SHP77 (cell line): ENCODE results near the gene IRAK1.

ENCODE experiments used
- DNase-seq, 2 experiments: peaks; one replicate each; lab custom pipeline; 2025; lab: John Stamatoyannopoulos, UW

IRAK1 gene

DNA sequence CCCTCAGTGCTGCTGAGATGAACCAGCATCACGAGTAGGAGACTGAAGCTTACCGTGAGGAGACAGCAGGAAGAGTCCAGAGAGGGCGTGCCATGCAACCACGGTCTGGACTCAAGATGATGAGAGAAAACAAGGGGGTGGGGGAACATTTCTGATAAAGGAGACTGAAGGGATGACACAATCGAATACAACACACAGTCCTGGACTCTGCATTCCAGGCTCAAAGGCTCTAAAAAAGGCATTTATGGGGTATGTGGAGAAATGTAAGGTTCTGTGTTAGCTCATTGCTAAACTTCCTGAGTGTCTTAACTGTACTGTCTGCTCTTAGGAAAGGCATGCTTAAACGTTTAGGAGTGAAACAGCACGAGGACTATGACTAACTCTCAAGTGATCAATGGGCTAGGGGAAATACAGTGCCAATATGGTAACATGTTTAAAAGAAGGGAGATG lies 20.6 kb upstream of the IRAK1 start:
- DNase-seq, result no peak

DNA sequence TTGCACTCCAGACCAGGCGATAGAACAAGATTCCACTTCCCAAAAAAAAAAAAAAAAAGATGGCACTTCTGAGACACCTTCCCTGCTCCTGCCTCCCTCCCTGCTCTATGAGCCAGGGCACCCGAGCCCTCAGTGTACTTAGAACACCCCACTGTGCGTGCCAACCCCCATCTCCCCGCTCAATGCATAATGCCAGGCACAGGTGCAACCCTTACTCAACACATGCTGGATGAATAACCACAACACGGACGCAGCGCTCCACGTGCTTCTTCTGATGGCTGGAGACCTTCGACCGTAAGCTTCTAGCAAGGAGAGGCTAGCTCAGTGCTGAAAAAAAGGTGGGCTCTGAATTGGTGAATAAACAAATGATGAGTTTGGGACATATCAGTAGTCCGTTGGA lies 19.9 kb upstream of the IRAK1 start:
- DNase-seq, result no peak

DNA sequence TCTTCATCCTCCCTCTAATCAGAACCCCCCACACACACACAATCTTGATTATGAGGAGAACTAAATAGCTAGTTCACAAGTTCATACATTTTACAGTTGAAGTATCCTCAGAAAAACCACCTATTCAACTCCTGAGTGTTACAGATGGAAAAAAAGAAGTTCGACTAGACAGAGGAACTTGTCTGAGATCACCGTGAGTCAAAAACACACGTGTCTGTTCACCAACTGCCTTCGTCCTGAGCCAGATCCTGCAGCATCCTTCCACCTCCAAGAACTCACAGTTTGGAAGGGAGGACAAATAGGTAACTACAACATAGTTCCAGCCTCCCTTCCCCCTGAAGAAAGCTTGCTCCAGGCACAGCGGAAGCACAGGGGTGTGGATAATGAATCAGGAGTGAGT lies 19.0 kb upstream of the IRAK1 start:
- no peak for DNase-seq

DNA sequence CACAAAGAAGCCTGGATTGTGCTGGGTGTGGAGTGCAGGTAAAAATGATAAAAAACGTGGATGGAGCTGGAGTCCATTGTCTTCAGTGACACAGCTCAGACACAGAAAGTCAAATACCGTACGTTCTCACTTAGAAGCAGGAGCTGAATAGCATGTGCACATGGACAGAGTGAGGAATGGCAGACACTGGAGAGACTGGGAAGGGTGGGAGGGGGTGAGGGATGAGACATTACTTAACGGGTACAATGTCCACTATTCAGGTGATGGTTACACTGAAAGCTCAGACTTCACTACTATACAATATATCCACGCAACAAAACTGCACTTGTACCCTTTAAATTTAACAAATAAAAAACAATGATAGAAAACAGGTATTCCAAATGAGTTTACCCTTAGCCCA lies 18.1 kb upstream of the IRAK1 start:
- DNase-seq, result no peak

DNA sequence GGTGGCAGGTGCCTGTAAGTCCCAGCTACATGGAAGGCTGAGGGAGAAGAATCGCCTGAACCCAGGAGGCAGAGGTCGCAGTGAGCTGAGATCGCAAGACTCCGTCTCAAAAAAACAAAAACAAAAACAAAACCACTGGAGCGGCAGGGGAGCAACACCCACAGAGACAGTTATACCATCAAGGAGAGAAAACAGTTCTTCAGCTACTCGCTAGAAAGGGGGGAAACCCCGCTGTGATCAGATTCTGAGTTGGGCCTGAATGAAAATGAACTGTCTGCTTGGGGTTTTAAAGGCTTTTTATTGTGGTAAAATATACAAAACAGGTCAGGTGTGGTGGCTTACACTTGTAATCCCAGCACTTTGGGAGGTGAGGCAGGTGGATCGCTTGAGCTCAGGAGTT lies 16.8 kb upstream of the IRAK1 start:
- DNase-seq, result no peak

DNA sequence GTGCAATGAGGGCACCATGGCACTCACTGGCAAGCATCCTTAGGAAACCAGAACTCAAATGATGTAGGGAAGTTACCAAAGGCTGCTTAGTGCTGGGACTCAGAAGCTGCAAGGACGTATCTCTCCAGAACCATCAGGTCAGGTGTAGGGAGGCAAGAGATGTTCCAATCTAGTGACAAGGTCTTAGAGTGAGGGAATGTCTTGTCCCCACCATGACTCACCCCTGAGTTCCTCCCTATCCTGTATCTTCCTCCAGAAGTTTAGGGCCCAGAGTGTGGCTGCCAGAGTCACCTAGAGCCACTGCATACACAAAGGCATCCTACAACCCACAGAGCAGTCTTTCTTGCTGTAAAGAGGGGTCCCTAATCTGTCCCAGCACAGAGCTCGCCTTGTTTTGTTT lies 14.1 kb upstream of the IRAK1 start:
- DNase-seq, result no peak

DNA sequence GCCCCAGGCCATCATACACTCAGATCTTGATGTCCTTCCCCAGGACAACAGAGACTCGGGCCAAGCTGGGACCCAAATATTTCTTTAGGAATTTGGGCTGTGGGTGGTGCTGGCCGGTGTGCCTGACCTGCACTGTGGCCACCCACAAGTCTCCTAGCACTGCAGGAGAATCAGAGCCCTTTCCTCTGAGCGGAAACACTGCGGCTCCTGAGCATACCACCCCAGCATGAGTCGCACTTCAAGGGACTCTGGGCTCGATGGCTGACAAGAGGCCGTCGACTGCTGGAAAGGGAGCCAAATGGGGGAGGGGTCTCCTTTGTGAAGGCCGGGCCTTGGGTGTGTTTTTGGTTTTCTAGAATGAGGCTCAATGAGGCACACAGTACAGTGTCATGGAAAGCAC lies 13.0 kb upstream of the IRAK1 start:
- no peak for DNase-seq

DNA sequence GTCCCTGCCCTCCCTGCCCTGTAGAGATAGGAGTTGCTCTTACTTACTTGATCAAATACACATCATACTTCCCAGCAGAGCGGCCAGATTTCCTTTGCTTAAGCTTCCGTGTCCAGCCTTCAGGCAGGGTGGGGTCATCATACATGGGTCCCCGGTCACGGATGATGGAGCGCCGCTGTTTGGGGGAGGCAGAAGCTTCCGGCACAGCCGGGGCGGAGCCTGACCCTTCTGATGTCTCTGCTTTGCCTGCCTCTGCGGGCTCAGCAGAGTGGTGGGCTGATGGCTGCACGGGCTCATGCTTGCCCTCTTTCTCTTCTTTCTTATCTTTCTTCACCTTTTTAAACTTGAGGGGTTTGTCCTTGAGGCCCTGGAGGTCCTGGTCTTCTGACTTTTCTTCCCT lies 12.5 kb upstream of the IRAK1 start:
- no peak for DNase-seq

DNA sequence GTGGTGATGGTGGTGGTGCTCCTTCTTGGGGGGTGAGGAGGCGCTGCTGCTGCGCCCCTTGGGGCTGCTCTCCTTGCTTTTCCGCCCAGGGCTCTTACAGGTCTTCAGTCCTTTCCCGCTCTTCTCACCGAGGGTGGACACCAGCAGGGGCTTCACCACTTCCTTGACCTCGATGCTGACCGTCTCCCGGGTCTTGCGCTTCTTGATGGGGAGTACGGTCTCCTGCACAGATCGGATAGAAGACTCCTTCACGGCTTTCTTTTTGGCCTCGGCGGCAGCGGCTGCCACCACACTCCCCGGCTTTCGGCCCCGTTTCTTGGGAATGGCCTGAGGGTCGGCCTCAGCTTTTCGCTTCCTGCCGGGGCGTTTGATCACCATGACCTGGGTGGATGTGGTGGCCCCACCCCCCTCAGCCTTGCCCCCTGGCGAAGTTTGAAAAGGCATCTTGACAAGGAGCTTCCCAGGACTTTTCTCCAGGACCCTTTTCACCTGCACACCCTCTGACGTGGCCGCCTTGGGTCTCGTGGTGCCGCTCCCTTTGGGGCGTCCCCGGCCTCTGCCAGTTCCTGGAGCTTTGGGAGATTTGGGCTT lies 11.1 kb upstream of the IRAK1 start:
- DNase-seq, result no peak

DNA sequence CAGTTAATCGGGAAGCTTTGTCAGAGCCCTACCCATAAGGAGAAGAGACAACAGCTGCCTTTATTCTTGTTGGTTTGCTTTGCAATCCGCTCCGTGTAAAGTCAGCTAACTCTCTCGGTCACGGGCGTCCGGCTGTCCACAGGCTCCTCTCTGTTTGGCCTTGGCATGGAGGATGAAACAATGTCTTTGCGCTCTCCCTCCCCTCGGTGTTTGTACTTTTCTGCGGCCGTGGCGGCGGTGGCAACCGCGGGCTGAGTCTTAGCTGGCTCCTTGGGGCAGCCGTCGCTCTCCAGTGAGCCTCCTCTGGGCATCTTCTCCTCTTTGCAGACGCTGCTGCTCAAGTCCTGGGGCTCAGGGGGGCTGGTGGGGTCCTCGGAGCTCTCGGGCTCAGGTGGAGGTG lies 10.6 kb upstream of the IRAK1 start:
- no peak for DNase-seq

DNA sequence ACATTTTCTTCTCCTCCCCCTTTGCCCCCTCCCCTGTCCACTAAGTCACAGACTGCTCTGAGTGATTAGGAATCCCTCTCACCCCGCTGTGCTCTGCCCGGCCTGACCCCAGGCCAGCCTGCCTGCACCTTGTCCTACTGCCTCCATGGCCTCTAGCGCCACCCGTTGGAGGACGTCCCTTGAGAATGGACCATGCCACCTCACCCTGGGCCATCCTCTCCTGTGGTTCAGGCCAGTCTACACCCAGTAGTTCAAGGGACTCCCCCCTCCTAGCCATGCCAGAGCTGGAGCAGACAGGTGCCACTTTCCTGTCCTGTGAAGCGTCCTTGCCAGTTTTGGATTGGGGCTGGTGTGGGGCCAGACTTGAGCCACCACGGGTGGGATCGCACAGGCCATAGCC lies 9.7 kb upstream of the IRAK1 start:
- DNase-seq, result no peak

DNA sequence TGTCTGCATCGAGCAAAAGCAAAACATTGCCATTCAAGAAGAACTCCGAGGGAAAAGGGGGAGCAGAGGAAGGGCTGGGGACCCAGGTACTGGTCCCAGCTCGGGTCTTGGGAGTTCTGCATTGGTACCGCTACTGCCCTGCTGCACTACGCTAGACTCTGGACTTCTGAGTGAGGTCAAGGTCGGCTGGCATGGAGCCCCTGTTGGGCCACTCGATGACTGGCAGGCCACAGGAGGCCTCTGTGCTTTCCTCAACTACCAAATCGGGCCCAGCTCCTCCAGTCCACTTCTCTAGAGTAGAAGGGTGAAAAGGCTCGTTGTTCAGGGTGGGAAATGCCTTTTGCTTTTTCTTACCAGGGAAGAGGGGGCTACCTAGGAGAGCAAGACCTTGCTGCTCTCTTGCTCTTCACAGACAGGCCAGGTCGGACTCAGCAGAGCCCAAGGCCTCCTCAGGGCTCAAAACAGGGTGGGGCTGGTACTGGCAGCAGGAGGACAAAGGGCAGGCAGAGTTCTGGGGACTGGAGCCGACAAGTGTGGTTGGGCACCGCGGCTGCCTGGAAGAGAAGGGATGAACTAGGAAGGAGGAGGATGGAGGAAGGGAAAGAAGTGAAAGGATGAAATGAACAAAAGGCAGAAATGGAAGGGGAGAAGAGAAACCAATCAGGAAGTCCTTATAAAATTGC lies 8.9 kb upstream of the IRAK1 start:
- DNase-seq, result no peak

DNA sequence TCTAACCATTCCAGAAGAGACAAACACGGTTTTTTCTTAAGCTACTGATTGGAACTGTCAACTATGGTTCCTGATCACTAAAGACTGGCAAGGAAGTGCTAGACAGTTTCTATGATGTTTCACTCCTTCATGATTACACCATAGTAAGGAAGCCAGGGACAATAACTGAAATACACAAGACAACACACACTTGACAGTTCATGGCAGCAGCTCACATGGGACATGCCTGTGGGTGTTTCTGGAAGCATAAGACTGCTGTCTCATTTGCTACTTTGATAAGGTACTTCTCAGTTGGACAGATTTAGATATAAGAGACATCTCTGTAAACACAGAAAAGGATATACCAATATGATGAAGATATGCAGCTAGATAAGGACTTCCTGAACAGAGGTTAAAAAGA lies 8.3 kb upstream of the IRAK1 start:
- DNase-seq, result no peak

DNA sequence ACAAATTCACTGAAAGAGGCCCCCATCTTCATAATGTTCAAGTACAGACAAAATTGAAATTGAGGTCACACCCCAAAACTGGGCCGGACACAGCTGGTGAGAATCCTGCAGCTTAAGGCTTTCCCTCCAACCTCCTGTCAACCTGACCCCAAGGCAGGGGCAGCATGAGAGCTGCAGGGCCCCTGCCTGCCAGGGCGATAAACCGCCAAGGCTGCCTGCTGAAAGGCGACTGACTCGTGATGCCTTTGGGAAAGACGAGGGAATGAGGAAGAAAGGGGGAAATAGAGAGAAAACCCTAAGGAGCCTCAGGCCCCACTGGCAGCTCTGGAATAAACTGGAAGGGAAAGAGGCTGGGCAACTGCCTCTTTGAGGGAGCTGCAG lies 7.3 kb upstream of the IRAK1 start:
- DNase-seq, result no peak

DNA sequence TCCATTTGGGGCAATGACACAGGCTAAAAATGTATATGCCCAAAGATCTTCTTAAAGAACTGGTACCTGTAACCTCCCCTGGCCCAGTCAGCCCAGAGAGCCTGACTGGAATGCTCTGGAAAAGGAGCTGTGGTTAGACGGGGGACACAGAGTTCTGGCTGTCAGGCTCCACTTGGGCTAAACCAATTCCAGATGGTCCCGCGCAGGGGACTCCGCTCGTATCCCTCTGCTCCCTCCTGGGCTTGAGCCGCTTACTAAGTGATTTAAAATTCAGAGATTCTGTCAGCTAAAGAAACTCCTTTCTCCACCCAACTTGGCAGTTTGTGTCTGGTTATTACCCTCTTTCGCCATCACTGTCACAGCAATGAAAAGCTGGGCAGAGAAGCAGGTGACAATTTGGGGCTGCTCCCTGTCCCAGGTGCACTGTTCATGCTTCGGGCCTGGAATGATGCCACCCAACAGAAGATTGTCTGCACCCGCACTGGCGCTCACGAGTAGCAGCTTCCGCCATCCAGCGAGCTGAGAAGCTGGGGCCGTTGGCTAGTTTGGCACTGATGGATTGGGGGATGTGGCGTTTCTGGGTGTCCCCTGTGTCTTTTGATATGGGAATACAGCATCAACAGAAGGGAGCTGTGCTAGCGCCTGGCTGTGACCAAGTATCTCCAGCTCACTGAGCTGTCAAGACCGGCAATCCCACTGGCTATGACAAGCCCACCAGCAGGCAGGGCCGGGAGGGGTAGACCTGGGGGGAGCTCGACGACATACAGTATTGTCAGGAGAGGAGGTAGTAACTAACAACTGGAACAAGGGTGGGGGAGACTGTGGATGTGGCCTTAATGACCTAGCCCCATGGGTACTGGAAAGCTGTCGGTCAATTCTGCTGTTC lies 6.7 kb upstream of the IRAK1 start:
- no peak for DNase-seq

DNA sequence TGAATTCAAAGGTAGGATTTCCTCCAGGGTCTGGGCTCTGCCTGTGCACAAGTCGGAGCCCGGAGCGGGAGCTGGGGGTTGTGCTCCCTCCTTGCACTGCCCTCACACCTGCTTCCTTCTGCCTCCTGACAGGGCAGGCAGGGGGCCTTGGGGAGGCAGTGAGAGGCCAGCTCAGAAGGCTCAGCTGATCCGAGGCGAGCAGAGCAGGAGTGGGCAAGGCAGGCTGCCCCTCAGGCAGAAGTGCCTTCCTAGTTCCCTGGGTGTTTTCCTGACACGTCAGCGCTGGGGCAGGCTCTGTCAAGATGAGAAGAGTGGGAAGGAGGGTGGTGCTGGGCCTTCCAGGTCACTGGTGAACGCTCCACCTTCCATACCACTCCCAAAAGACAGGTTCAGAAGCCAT lies 5.5 kb upstream of the IRAK1 start:
- no peak for DNase-seq

DNA sequence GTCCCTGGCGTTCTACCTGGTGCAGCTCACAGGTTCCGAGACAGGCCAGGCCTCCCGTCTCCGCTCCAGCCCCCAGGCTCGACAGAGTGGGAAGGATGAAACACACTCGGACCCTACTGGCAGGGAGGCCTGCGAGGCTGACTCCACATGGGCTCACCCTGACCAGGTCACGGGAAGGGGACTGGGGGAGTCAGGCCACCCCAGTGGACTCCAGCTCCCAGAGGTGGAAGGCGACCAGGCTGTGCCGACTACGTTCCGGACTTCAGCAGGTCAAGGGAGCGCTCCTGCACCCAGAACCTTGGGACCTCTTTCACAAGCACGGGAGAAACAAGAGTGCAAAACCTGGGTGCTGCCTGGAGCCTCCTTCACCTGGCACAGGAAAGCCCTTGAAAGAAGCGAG lies 4.6 kb upstream of the IRAK1 start:
- no peak for DNase-seq

DNA sequence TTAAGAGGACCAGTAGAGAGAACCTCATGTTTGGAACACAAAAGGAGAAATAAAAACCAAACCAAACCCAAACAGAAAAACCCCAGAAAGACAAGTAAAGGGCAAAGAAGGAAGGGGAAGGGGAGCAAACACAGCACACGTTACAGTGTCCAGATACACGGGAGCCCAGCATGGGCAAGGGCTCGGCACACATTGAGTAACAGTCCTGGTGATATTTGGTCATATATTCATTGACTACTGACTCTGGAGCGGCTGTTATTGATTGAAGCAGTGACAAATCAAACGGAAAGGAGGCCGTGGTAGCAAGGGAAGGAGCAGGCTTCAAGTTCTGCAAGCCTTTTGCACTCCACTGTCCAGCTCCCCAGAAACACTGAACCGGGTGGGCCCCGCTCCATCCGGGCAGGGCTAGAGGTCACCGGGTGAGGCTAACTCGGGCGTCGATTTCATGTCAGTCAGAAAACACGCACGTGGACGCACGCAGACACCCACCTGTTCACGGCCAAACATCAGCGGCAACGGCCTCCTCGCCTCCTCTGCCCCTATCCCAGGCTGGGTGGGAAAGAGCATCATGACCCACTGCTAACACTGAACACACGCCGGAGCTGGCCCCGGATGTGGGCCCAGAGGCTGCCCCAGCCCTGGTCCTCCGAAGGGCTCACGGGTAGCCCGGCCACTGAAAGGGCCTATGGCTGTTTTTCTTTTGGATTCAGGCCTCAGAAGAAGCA lies 3.7 kb upstream of the IRAK1 start:
- no peak for DNase-seq

DNA sequence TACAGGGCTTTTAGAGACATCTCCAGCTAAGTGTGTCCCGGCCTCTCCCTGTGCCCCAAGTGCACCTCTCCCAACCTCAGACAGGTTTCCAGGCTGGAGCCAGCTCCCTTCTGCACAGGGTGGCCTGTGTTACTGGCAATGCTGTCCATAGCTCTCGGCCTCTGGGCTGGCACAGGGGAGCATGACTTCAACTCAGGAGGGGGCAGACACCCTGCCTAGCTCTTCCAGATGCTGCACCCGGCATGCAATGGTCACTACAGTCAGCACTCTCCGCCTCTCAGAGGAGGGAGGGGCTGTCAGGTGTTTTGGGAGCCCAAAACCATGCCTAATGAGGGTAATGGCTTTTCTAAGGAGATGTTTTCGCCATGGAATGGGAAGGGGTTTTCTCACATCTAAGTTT lies 2.4 kb upstream of the IRAK1 start:
- DNase-seq, result no peak

DNA sequence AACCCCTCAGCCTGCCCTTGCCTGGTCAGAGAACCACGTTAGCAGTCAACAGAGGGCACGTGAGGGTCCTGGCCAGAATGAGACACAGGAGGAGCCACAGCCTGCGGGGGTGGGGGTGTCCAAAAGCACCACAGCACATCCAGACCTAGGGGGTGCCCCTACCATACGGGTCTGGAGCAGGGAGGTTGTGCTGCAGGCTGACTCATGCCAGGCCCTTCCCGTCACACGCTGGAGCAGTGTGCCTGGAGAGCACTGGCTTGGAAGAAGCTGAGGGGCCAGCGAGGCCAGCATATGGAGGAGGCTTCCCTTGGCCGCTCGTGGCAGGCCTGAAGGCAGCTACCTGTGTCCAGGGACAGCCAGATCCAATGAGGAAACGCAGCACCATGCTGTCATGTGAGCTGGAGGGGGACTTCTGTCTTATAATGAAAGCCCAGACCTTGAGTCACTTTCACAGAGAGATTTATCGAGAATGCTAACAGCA lies 1.5 kb upstream of the IRAK1 start:
- DNase-seq, result no peak

DNA sequence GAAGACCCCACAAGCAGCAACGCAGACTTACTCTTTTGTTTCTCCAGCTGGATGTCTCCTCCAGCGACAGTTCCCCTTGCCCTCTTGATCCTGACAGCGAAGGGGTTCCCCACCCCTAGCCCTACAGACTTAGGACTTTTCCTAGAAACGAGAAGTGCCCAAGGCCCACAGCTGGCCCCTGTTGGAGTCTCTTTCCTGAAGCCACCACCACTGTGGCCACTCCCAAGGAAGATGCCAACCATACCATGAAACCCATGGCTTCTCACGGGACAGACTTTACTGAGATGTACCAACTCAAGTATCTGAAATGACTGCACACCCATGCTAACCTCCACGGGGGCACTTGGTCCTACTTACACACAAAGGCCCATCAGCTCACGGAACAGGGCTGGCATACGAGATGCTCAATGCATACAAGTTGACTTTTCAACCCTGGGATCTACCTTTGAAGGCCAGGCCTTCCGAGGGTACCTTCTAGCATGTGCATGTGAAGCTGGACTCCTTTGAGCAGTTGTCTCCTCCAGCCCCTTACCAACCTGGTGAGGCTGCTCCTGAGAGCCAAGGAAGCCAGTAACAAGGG lies 924 bp upstream of the IRAK1 start:
- no peak for DNase-seq

DNA sequence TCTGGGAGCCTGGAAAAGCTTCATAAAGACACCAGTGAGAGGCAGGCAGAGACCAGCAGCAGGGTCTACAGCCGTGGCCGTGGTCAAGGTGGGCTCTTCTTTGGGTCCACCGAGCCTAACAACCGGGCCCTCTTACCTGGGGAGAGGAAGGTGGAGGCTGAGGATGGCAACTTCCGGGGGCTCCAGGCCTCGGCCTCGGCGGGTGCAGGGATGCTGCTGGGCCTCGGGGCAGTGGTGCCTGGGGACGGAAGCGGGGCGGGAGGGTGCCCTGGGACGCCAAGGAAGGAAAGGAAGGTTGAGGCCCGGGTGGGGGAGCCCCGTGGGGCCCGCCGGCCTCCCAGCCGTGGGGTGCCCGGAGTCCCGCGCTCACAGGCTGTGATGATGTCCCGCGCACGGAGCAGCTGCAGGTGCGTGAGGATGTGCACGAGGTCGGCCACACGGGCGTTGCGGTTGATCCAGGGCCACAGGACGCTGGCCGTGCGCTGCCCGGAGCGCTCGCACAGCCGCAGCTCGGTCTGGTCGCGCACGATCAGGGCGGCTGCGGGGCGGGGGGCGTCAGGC lies 561 bp downstream of the IRAK1 start:
- DNase-seq, result no peak
